ENCODE results near the gene NFKB2.

Gene NFKB2

DNA sequence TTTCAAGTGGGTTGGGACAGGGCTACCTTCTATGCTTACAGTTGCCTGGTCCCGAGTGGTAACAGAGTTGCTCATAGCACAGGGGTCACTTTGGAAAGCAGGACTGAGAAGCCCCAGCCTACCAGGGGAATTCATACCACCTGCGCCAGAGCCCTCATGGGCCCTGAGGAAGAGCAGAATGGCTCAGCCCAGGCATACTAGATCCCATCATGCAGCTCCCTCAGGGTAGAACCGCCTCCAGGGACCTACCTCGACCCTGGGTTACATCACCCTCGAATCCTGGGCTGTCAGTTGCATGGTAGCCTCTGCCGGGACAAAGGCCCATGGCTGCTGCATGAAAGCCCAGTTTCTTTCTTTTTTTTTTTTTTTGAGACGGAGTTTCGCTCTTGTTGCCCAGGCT lies 34.0 kb downstream of the NFKB2 start:
- no peak overlapping the region for H3K9ac ChIP-seq (ENCODE audit: low read length)
- H4K20me1 ChIP-seq (ENCODE audit: low read depth, low read length), result no peaks in the 10 kb centered on the region
- no peak overlapping the region for H2AFZ ChIP-seq (ENCODE audit: low read depth, low read length, severe bottlenecking)
- H3K27ac ChIP-seq (ENCODE audit: low read depth, low read length), result no peak overlapping the region
- 0 out of 2 replicates have a peak, but pooled peaks cover 5% of the 10 kb centered on the region for H3F3A ChIP-seq (ENCODE audit: insufficient read depth)
- 0 out of 2 replicates have a peak, but pooled peaks cover 8% of the 10 kb centered on the region for H3K79me2 ChIP-seq (ENCODE audit: insufficient read depth, low read length)
- no peak overlapping the region for H3K4me2 ChIP-seq (ENCODE audit: low read depth, low read length, poor library complexity, severe bottlenecking)
- H3K36me3 ChIP-seq (ENCODE audit: low read length), result no peaks in the 10 kb centered on the region
- no peak for TF ChIP-seq EZH2phosphoT487 (conservative IDR thresholded peaks at IDR 0.05; ENCODE audit: low read length)
- TF ChIP-seq, protein P1, sequence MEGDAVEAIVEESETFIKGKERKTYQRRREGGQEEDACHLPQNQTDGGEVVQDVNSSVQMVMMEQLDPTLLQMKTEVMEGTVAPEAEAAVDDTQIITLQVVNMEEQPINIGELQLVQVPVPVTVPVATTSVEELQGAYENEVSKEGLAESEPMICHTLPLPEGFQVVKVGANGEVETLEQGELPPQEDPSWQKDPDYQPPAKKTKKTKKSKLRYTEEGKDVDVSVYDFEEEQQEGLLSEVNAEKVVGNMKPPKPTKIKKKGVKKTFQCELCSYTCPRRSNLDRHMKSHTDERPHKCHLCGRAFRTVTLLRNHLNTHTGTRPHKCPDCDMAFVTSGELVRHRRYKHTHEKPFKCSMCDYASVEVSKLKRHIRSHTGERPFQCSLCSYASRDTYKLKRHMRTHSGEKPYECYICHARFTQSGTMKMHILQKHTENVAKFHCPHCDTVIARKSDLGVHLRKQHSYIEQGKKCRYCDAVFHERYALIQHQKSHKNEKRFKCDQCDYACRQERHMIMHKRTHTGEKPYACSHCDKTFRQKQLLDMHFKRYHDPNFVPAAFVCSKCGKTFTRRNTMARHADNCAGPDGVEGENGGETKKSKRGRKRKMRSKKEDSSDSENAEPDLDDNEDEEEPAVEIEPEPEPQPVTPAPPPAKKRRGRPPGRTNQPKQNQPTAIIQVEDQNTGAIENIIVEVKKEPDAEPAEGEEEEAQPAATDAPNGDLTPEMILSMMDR (IDR thresholded peaks at IDR 0.05; ENCODE audit: insufficient read depth, low read length, poor library complexity, severe bottlenecking), result no peak
- no peaks in the 10 kb centered on the region for H3K9me3 ChIP-seq (ENCODE audit: insufficient read depth, low read length)
- H3K9me2 ChIP-seq (replicated peaks; ENCODE audit: insufficient read depth, low read length), result no peaks in the 10 kb centered on the region
- no peaks in the 10 kb centered on the region for H3K27me3 ChIP-seq (ENCODE audit: low read length)
- H3K4me3 ChIP-seq (ENCODE audit: insufficient read depth, low read length, poor library complexity, severe bottlenecking), result no peak overlapping the region

DNA sequence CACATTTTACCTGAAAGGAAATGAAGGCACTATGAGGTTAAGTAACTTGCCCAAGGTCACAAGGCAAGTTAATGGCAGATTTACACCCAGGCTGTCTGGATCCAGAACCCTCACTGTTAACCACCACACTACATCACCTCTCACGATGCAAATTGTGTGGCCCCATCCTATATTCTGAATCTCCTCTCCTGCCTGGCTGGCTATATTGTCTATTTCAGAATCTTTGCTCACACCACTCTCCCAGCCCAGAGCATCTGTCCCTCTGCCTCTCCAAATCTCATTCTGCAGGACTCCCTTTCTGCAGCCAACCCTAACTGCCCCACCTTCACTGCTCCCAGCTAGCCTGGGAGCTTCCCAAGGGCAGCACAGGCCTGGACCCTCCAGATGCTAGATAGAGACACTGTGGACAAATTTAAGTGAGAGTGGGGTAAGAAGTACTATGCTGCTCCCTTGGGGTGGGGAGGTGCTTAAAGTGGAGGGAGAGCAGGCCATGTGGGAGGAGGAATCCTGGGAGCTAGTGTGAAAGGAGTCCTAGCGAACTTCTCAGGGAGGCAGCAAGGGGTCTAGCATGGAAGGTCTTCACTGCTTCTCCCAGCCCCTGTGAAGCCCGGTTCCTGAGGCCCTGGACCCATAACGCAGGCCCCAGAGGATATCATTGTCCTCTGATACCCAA lies 36.1 kb downstream of the NFKB2 start:
- Histone ChIP-seq H3K9me3 (ENCODE audit: insufficient read depth, low read length) (no peaks in the 10 kb centered on the region), H3K4me2 (ENCODE audit: low read depth, low read length, poor library complexity, severe bottlenecking) (peak overlapping the region; percentile 80), H3K36me3 (ENCODE audit: low read length) (no peaks in the 10 kb centered on the region), H3K79me2 (ENCODE audit: insufficient read depth, low read length) (0 out of 2 replicates have a peak, but pooled peaks cover 8% of the 10 kb centered on the region), H3K27ac (ENCODE audit: low read depth, low read length) (peak overlapping the region; percentile 51), H3K27me3 (ENCODE audit: low read length) (no peaks in the 10 kb centered on the region), H2AFZ (ENCODE audit: low read depth, low read length, severe bottlenecking) (peak overlapping the region; percentile 49), H3K4me3 (ENCODE audit: insufficient read depth, low read length, poor library complexity, severe bottlenecking) (peak overlapping the region; percentile 61), H4K20me1 (ENCODE audit: low read depth, low read length) (no peaks in the 10 kb centered on the region), H3K9me2 (replicated peaks; ENCODE audit: insufficient read depth, low read length) (no peaks in the 10 kb centered on the region), H3K9ac (ENCODE audit: low read length) (peak overlapping the region; percentile 86), H3F3A (ENCODE audit: insufficient read depth) (0 out of 2 replicates have a peak, but pooled peaks cover 5% of the 10 kb centered on the region)
- TF ChIP-seq, protein P1 (IDR thresholded peaks at IDR 0.05; ENCODE audit: insufficient read depth, low read length, poor library complexity, severe bottlenecking), result no peak
- TF ChIP-seq EZH2phosphoT487 (conservative IDR thresholded peaks at IDR 0.05; ENCODE audit: low read length), result no peak

DNA sequence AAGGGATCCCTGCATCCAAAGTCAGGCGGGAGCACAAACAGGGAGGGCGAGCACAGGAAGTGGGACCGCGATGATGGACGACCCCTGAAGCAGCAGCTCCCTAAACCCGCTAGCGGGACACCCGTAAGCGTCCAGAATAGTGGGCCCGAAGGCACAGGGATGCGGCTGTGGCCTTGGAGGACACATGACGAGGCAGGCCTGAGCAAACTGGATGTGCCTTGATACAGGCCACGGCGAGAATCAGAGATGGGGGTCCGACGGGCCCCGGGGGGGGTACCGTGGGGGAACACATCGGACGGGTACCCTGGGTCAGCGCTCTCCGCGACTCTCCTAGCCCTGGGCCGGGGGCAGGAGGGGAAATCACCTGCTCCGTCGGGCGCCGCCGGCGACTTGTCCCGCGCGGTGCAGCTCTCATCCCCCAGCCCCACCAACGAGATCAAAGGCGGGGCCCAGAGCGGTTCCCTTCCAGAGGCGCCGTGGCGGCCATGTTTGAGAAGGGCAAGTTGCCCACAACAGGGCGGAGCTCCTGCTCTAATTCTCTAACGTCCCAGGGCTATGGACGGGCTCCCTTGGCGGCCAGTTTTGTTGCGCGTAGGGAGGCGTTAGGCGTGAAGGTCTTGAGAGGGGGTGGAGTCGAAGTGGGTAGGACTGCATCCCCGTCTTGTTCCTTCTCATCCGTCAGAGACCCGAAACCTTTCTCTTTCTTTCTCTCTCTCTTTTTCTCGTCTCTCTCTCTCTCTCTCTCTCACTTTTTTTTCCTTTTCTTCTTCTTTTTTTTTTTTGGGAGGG lies 36.9 kb downstream of the NFKB2 start, which contains the start of gene CUEDC2:
CUEDC2 (minus strand) TSS at position 413 of the 789 bp plus-strand sequence. CDS start 7,386 bp downstream, outside the sequence.
- no peaks in the 10 kb centered on the region for H4K20me1 ChIP-seq (ENCODE audit: low read depth, low read length)
- no peak for TF ChIP-seq EZH2phosphoT487 (conservative IDR thresholded peaks at IDR 0.05; ENCODE audit: low read length)
- TF ChIP-seq, protein P1 (IDR thresholded peaks at IDR 0.05; ENCODE audit: insufficient read depth, low read length, poor library complexity, severe bottlenecking), result no peak
- peak within 1 kb of the TSS; percentile 86 for H3K9ac ChIP-seq (ENCODE audit: low read length)
- H3K27ac ChIP-seq (ENCODE audit: low read depth, low read length), result peak within 1 kb of the TSS; percentile 51
- no peaks in the 10 kb centered on the region for H3K9me2 ChIP-seq (replicated peaks; ENCODE audit: insufficient read depth, low read length)
- H3F3A ChIP-seq (ENCODE audit: insufficient read depth), result 0 out of 2 replicates have a peak, but pooled peaks cover 5% of the 10 kb centered on the region
- no peaks in the 10 kb centered on the region for H3K27me3 ChIP-seq (ENCODE audit: low read length)
- H3K4me3 ChIP-seq (ENCODE audit: insufficient read depth, low read length, poor library complexity, severe bottlenecking), result peak within 1 kb of the TSS; percentile 61
- no peaks in the 10 kb centered on the region for H3K9me3 ChIP-seq (ENCODE audit: insufficient read depth, low read length)
- 0 out of 2 replicates have a peak, but pooled peaks cover 8% of the 10 kb centered on the region for H3K79me2 ChIP-seq (ENCODE audit: insufficient read depth, low read length)
- H2AFZ ChIP-seq (ENCODE audit: low read depth, low read length, severe bottlenecking), result peak within 1 kb of the TSS; percentile 49
- no peaks in the 10 kb centered on the region for H3K36me3 ChIP-seq (ENCODE audit: low read length)
- H3K4me2 ChIP-seq (ENCODE audit: low read depth, low read length, poor library complexity, severe bottlenecking), result peak within 1 kb of the TSS; percentile 80
